HG03064 (cell line): ENCODE data around the gene MOK.
"Not testable (repeated sequence)": the region's sequence is repeated elsewhere in the genome, so short reads cannot be mapped to it uniquely, and the experiment has no call there.

Experiments used
- ATAC-seq: cut with Tn5 transposase; IDR thresholded peaks from one replicate; pipeline ENCODE4 v1.9.1; 2021; ENCODE audit warnings: low read depth; ENCODE audit not compliant: unreplicated experiment

MOK gene, protein sequence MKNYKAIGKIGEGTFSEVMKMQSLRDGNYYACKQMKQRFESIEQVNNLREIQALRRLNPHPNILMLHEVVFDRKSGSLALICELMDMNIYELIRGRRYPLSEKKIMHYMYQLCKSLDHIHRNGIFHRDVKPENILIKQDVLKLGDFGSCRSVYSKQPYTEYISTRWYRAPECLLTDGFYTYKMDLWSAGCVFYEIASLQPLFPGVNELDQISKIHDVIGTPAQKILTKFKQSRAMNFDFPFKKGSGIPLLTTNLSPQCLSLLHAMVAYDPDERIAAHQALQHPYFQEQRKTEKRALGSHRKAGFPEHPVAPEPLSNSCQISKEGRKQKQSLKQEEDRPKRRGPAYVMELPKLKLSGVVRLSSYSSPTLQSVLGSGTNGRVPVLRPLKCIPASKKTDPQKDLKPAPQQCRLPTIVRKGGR

DNA sequence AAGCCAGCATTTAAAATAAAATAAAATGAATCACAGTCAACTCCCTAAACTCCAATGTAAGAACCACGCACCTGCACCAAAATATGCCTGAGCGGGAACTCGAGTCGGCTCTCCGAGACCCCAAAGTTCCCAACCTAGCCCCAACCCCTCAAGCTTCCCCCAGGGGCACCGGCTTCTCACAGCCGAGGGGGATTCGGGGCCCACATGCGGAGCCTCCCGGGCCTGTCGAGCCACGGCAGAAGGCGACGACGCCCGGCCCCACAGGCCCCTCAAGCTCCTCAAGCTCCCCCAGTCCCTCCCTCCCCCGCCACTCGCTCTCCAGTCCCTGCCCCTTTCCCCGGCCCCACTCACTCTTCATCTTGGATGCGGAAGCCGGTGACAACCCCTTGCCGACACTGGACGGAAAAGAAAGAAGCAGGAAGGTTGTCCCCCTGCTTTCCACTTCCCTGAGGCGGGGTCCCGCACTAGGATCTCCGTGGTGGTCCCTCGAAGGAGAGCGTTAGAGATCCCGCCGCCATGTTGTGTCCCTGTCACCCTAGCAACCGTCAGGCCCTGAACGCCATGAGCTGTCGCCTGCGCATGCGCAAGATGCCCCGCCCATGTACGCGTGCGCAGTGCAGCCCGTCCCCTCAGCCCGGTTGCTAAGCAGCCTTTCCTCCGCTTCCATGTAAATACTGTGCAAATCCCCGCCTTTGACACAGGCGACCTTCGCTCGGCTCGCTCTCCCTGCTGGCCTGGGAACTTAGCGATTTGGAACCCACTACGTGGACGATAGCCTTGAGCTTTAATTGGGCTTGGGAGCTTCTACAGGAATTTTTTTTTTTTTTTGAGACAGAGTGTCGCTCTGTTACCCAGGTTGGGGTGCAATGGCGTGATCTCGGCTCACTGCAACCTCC, at the start of gene MOK:
Gene MOK, minus strand, starts transcription at position 554 of the 896 bp plus-strand sequence. Its CDS starts 196 bp downstream, at position 358.
- ATAC-seq, result peak; percentile 88

DNA sequence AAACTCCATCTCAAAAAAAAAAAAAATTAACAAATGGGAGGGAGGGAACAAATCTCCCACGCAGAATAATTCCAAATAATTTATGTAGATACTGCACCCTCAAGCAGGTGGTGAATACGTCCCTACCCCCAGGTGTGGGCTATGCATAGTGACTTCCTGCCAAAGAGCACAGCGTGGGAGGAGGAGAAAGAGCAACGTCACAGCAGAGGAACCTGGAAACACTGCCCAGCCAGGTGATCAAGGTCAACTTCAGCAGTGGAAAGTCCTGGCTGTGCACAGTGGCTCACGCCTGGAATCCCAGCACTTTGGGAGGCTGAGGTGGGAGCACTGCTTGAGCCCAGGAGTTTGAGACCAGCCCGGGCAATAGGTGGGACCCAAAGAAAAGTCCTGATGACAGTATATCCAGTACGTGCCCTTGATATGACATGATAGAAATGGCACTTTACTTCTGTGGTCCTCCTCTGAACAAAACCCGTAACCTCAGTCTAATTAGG, 48.2 kb upstream of the MOK start:
- ATAC-seq, result no peak

DNA sequence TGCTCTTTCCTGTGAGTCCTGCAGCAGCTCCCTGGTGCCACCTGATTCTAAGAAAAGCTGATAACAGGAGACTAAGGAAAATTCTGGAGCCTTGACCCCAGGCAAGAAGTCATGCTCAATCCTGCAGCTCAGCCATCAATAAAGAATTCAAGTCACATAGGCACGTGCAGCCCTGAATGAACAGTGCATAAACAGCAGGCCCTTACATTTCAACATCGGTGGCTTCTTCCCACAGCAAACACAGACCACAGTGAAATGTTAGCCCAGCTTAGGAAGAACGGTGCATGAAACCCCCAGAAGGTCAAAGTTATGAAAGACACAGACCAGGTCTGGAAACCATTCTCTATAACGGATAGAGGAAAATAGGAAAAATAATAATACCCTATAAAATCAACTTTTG, 47.2 kb upstream of the MOK start:
- ATAC-seq, result no peak

DNA sequence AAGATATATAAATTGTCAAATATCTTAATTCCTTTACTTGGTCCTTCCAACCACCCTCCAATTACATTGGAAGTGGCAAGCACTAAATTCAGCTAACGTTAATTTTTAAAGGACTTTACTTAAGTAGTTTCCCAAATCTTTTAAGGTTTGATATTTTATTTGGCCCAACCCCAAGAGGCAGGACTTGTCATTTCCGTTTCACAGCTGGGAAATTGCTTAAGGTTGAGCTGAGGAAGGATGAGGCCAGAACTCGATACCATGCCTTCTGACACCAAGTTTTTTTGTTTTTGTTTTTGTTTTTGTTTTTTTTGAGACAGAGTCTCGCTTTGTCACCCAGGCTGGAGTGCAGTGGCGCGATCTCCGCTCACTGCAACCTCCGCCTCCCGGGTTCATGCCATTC, 46.6 kb upstream of the MOK start:
- ATAC-seq, result not testable (repeated sequence)

DNA sequence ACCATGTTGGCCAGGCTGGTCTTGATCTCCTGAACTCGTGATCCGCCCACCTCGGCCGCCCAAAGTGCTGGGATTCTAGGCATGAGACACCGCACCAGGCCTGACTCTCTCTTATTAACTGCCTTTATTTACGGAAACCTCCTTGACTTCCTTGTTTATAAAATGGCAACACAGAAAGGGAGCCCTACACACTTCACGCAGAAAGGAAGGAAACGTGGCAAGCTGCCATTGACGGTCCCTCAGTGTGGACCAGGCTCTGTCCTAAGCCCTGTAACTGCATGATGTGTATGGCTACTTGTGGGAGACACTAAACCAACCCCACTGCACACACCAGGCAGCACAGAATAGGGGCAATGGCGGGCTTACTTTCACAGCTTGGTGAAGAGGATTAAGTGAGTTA, 46.1 kb upstream of the MOK start:
- ATAC-seq, result no peak

DNA sequence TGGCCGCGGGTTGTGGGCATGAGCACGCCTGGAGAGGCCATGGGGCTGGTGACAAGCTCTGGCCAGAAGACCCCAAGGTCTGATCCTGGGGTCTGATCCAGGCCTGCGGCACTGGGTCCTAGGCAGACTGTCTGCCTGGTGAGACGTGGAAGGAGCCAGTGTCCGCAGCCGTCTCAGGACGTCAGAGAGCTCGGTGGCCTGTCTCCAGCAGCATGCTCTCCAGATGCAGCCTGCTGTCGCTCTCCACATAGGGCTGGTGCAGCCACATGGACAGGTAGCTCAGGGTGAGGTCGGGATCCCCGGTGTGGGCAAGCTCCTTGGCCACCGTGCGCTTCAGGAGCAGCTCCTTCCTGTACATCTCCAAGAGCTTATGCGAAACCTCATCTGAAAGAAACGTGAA, 43.4 kb upstream of the MOK start:
- ATAC-seq, result no peak

DNA sequence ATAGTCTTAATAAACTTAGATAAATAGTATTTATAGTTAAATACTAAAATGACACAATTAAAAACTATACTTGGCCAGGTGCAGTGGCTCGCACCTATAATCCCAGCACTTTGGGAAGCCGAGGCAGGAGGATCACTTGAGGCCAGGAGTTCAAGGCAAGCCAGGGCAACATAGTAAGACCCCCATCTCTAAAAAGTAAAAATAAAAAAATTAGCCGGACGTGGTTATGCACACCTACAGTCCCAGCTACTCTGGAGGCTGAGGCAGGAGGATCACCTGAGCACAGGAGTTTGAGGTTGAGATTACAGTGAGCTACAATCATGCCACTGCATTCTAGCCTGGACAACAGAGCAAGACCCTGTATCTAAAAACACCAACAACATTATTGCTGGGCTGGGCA, 41.7 kb upstream of the MOK start:
- no peak for ATAC-seq

DNA sequence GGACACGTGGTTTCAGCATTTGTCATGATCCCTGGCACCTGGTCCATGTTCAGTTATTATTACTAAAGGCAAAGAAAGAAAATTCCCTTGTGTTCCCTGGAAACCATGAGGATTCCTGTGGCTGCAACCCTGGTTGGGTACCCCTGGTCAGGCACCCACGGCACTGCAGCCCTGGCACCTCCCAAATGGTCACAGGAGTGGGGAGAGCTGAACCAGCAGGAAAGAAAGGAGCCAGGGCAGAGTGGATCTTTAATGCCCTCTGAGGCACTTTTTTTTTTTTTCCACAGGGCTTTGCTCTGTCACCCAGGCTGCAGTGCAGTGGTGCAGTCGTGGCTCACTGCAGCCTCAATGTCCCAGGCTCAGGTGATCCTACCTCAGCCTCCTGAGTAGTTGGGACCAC, 40.3 kb upstream of the MOK start:
- ATAC-seq, result no peak

DNA sequence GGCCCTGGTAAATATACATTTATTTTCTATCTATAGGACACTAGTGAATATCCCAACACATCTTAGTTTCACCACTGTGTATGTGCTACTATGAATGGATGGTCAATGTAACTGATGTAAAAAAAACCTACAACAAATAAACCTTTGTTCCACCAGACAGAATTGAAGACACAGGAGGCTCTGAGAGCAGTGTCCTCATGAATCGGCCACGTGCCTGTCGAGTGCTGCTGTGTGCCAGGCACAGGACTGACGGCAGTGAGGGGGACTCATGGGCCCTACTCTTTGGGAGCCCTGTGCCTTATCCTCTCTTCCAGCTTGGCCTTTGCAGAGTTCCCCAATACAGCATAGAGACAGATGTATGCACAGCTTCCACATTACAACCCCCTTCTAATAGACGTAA, 39.5 kb upstream of the MOK start:
- no peak for ATAC-seq

DNA sequence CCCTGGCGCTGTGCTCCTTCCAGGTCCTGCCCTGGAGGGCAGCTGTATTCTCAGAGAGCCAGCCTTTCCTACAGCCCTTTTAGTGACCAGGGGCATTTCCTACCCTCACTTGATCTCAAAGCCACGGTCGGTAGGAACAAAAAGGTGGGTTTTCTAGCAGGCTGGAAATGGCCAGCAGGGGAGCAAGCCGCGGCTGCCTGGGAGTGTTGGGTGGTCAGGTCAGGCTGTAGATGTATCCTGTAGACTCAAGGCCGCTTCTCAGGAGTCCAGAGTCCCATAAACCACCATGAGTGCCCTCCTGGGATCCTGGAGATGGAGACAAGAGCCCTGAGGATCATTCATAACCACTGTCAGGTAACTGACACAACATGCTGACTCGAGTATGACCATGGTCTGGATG, 39.1 kb upstream of the MOK start:
- no peak for ATAC-seq

DNA sequence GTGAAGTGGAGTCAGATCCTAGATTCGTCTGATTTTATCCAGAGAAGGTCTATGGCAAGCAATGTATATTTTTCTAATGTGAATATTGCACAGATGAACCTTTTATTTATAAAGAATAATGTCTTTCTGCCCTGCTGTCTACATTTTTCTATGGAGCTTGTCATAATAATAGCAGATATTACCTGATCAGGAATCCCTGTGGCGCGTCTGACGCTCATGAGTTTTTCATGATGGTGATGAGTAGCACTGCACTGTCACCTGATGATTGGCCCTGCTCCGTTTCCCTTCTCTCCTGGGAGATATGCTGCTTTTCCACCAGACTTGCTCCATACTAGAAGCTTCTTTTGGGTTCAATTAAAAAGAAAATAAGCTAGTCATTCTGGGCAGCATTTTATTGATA, 37.3 kb upstream of the MOK start:
- ATAC-seq, result no peak

DNA sequence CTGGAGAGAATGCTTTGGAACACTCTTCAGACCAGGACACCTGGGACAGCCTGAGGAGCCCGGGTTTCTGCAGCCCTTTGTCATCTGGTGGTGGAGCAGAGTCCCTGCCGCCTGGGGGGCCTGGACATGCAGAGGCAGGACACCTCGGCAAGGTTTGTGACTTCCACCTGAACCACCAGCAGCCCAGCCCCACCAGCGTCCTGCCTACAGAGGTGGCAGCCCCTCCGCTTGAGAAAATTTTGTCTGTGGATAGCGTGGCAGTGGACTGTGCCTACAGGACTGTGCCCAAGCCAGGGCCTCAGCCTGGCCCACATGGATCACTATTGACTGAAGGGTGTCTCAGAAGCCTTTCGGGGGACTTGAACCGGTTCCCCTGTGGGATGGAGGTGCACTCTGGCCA, 36.6 kb upstream of the MOK start:
- no peak for ATAC-seq

DNA sequence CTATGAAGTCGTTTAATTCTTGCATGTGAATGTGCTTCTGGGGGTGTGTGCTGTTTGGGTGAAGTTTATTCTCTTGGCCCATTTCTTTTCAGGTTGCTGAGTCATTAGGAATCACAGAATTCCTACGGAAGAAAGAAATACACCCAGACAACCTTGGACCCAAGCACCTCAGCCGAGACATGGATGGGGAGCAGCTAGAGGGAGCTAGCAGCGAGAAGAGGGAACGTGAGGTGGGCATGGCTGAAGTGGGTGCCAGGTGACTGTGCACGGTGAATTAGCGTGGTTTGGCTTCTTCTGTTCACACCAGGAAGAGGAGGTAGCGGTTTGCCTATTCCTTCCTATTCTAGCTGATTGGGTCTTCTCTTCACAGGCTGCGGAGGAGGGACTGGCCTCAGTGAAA, 33.8 kb upstream of the MOK start:
- ATAC-seq, result no peak

DNA sequence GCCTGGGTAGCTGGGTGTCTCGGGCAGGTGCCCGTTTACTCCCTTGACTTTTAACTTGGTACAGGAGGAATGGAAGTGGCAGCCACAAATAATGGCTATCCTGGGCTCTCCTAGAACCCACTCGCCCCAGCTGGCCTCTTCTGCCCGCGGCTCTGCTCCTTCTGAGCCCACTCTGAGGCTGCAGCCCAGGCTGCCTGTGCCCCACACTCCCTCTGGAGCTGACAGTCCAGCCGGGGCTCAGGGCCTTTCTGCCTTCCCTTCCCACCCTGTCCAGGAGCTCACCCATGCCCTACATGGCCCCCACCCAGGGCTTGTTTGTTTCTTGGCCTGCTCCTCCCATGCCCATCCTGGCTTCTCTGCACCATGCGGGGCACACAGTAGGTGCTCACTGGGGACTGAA, 30.2 kb upstream of the MOK start:
- no peak for ATAC-seq

DNA sequence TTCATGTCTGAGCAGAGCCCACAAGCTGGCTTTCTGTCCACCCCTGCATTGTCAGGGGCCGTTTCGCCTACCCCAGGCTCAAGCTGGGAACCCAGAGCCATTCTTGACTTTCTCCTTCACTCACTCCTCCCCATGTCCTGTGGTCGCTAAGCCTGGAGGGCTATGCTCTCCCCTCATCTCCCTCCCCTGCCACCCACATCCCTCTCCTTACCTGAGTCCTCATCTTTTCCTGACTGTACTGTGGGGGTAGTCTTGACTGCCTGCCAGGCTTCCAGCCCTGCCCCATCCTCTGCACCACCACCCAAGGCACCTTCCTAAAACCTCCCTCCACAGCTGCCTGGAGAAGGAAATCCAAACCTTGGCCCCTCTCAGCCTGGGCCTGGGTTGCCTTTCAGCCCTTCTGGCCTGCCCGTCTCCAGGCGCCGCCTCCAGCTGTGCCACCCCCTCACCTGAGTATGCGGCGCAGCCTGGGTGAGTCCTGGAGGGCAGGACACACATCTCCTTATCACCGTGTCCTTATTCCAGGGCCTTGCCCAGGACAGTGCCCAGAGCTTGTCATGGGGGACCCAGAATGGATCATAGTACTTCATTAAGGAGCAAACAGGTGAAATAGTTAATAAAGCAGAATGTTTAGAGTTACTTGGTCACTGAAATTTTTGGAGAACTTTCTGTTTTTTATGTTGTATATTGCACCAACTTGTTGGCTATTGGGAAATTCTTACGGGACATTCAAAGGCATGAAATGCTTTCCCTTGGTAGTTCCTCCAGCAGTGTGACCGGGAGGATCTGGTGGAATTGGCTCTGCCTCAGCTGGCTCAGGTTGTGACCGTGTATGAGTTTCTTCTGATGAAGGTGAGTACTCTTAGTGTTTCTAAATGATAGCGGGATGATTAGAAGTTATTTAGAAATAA, 29.1 kb upstream of the MOK start:
- ATAC-seq, result no peak

DNA sequence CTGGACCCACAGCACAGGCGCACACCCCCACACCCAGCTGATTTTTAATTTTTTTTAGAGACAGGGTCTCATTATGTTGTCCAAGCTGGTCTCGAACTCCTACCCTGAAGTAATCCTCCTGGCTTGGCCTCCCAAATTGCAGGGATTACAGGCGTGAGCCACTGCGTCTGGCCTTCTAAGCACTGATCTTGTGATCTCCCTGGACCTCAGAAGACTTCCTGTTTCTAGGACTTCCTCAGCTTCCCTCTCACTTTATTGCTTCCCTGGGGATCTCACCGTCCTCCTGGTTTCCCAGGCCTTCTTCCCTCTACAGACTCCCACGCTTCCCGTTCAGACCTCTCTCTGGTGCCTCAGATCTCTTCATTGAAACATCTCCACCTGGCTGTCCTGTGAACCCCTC, 28.4 kb upstream of the MOK start:
- ATAC-seq, result no peak

DNA sequence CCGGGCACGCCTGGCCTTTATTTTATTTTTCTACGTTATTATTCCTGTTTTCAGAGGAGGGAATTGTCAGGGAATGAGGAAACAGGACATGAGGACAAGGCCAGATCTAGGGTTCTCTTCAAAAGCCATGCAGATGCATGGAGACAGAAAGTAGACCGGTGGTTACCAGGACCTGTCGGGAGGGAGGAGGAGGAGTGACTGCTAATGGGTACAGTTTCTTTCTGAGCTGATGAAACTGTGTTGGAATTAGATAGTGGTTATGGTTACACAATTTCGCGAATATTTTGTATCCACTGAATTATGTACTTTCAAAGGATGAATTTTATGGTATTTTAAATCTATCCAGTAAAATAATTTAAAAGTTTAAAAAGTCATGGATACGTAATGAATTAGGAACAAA, 25.8 kb upstream of the MOK start:
- ATAC-seq, result no peak

DNA sequence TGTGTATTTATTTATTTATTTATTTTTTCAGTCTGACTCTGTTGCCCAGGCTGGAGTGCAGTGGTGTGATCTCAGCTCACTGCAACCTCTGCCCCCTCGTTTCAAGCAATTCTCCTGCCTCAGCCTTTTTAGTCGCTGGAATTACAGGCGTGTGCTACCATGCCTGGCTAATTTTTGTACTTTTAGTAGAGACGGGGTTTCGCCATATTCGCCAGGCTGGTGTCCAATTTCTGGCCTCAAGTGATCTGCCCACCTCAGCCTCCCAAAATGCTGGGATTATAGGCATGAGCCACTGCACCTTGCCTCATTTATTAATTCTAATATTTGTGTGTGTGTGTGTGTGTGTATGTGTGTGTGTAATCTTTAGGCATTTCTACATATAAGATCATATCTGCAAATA, 24.4 kb upstream of the MOK start:
- ATAC-seq, result not testable (repeated sequence)

DNA sequence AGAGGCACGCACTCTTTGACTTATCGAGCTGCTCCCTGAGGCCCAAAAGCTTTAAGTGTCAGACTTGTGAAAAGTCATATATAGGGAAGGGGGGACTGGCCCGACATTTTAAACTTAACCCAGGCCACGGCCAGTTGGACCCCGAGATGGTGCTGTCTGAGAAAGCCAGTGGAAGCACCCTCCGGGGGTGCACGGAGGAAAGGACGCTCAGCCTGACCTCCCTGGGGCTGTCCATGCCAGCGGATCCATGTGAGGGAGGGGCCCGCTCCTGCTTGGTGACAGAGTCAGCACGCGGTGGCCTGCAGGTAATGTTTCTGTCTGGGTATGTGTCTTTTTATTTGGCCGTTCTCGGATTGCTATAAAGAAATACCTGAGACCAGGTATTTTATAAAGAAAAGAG, 21.6 kb upstream of the MOK start:
- no peak for ATAC-seq

DNA sequence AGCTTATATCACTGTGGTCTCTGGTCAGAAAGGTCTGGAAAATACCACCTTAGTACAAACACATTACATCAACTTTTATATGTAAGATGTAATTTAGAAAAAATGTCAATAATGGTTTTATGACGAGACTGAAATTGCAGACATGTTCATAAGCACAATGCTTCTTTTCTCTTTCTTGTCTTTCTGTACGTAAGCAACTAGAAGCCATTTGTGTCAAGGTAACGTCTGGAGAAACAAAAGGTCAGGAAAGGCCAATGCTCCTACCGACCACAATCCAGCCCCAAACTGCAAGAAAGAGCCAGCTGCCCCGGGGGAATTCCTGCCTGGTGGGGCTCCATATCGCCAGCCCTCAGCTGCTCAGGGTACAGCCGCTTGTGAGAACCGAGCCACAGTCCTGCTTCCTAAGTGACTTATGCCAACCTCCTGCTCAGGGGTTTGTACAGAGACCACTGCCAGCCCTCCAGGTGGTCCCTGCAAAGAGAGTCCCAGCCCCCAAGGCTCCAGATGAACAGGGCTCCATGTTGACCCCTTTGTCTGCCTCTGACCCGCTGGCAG, 20.9 kb upstream of the MOK start:
- ATAC-seq, result no peak
